ENCODE data around the gene MGAT4C. TPM values are rescaled to one million over a fixed set of nuclear protein-coding genes. Genes with fewer than 3 reads are reported as not detected.
"Not testable (repeated sequence)": the region's sequence is repeated elsewhere in the genome, so short reads cannot be mapped to it uniquely, and the experiment has no call there.

Gene MGAT4C
- total and polyA plus RNA-seq, 7 donors: 0.06 to 0.16 (median 0.07) TPM; not detected in 4

DNA sequence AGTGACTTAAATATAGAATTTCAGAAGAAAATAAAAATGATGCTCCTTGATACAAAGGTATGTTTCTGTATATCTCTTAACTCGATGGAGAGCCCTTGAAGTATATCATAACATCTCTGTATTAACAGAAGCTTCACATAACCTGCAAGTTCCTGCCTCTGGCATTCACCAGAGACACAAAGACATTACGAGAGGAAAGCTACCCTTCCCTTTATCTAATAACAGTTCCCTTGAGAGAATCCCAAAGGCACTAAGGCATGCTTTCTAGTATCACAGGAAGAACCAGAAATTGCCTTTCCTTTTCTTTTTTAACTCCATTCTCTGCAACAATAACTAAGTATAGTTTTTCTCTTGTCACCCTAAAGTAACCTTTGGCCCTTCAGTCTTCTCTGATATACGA, 164.5 kb downstream of the MGAT4C start:
- H3K4me3 ChIP-seq: no peak overlapping the region
- ATAC-seq: no peak
- H3K27me3 ChIP-seq (ENCODE audit: insufficient read depth in 3 of 3, low read length in 2 of 3): no peaks in the 10 kb centered on the region
- no peaks in the 10 kb centered on the region for H3K36me3 ChIP-seq (ENCODE audit: insufficient read depth in 1 of 2, low read depth in 1 of 2)
- TF ChIP-seq, protein P1, sequence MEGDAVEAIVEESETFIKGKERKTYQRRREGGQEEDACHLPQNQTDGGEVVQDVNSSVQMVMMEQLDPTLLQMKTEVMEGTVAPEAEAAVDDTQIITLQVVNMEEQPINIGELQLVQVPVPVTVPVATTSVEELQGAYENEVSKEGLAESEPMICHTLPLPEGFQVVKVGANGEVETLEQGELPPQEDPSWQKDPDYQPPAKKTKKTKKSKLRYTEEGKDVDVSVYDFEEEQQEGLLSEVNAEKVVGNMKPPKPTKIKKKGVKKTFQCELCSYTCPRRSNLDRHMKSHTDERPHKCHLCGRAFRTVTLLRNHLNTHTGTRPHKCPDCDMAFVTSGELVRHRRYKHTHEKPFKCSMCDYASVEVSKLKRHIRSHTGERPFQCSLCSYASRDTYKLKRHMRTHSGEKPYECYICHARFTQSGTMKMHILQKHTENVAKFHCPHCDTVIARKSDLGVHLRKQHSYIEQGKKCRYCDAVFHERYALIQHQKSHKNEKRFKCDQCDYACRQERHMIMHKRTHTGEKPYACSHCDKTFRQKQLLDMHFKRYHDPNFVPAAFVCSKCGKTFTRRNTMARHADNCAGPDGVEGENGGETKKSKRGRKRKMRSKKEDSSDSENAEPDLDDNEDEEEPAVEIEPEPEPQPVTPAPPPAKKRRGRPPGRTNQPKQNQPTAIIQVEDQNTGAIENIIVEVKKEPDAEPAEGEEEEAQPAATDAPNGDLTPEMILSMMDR (IDR thresholded peaks at IDR 0.05): no peak
- no peak for DNase-seq
- 36 to 41% (median 36%) methylated on average over 3 of the region's 3 CpGs for whole genome bisulfite sequencing, 3 donors
- intact Hi-C loops (cut with DNase I): no loop called here
- H3K9me3 ChIP-seq: no peaks in the 10 kb centered on the region
- no peaks in the 10 kb centered on the region for H3K4me1 ChIP-seq
- H3K27ac ChIP-seq: no peak overlapping the region

GRCh38 chr12:86081843-86082242, 174.3 kb downstream of the MGAT4C start:
- TF ChIP-seq, protein P1 (IDR thresholded peaks at IDR 0.05): no peak
- H3K27me3 ChIP-seq (ENCODE audit: insufficient read depth in 3 of 3, low read length in 2 of 3): no peaks in the 10 kb centered on the region
- H3K36me3 ChIP-seq (ENCODE audit: insufficient read depth in 1 of 2, low read depth in 1 of 2): no peaks in the 10 kb centered on the region
- DNase-seq: no peak
- no peak for ATAC-seq
- H3K9me3 ChIP-seq: no peaks in the 10 kb centered on the region
- H3K4me3 ChIP-seq: no peak overlapping the region
- no peaks in the 10 kb centered on the region for H3K4me1 ChIP-seq
- no peak overlapping the region for H3K27ac ChIP-seq
- intact Hi-C loops (cut with DNase I): no loop called here

- DNase-seq; H3K9me3 ChIP-seq; H3K27me3 ChIP-seq (ENCODE audit: insufficient read depth in 3 of 3, low read length in 2 of 3); H3K4me1 ChIP-seq; ATAC-seq; intact Hi-C loops (cut with DNase I); H3K4me3 ChIP-seq; H3K27ac ChIP-seq; H3K36me3 ChIP-seq (ENCODE audit: insufficient read depth in 1 of 2, low read depth in 1 of 2): not testable (repeated sequence)
- WGBS, 3 donors: 79 to 84% (median 84%) methylated on average over 4 of the region's 4 CpGs
These were observed 197.1 kb downstream of the MGAT4C start for GRCh38 chr12:86059052-86059451.

DNA sequence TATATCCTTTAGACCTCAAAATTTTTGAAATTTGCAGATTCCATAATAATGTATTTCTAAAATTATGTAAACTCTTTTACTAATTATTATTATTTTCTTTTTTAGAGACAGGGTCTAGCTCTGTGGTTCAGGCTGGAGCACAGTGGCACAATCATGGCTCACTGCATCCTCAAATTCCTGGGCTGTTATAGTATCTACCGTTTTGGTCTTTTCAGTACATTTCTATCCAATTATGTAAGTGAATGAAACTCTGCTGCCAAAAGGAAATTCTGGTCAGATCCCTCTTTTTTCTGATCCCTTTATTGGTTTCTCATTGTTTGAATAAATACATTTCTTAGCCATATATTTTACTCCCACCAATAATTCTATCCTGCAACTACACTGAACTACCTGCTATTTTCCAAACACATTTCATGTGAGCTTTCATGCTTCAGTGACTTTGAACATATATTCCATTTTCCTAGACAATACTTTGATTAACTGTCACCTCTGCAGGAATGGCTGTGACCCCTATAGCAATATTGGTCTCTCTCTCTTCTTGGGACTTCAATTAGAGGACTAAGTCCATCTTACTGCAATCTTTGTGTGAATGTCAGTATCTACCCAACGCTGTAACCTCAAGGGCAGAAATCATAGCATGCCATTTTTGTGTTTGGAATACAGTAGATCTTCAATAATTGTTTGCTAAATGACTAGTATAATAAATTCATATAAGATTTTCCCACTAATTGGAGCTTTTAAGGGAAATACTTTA, 198.9 kb downstream of the MGAT4C start:
- Histone ChIP-seq H3K36me3 (ENCODE audit: insufficient read depth in 1 of 2, low read depth in 1 of 2) (no peaks in the 10 kb centered on the region), H3K4me3 (no peak overlapping the region), H3K27me3 (ENCODE audit: insufficient read depth in 3 of 3, low read length in 2 of 3) (no peaks in the 10 kb centered on the region), H3K9me3 (no peaks in the 10 kb centered on the region), H3K4me1 (no peaks in the 10 kb centered on the region), H3K27ac (no peak overlapping the region)
- intact Hi-C loops (cut with DNase I): no loop called here
- TF ChIP-seq, protein P1 (IDR thresholded peaks at IDR 0.05): no peak
- DNase-seq: no peak
- WGBS, 3 donors: 35 to 73% (median 51%) methylated on average over 2 of the region's 2 CpGs
- ATAC-seq: no peak

DNA sequence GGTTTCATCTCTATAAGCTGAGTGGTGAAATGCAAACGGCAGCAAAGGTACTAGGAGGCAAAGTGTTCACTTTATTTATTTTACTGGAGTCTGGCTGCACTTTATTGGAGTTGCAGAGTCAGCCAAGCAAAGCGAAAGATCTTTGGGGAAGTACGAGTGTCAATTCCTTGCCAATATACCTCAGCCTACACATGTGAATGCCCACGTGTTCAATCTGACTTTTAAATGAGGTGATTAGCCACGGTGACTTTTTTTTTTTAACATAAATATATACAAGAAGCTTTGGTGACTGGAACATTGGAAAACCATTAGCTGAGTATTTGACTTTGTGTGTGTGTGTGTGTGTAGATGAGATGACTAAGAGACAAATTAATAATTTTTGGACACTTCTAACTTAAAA, 203.3 kb downstream of the MGAT4C start:
- Histone ChIP-seq H3K36me3 (ENCODE audit: insufficient read depth in 1 of 2, low read depth in 1 of 2) (no peaks in the 10 kb centered on the region), H3K27me3 (ENCODE audit: insufficient read depth in 3 of 3, low read length in 2 of 3) (no peaks in the 10 kb centered on the region), H3K4me3 (no peak overlapping the region), H3K9me3 (no peaks in the 10 kb centered on the region), H3K4me1 (no peaks in the 10 kb centered on the region), H3K27ac (no peak overlapping the region)
- WGBS, 3 donors: 55 to 59% (median 55%) methylated on average over 5 of the region's 5 CpGs
- ATAC-seq (no peak), DNase-seq (no peak)
- TF ChIP-seq, protein P1 (IDR thresholded peaks at IDR 0.05): no peak
- intact Hi-C loops (cut with DNase I): no loop called here
